Measurements from ENCODE around the gene PXDC1.
"Not testable (repeated sequence)": the region's sequence is repeated elsewhere in the genome, so short reads cannot be mapped to it uniquely, and the experiment has no call there.

DNA sequence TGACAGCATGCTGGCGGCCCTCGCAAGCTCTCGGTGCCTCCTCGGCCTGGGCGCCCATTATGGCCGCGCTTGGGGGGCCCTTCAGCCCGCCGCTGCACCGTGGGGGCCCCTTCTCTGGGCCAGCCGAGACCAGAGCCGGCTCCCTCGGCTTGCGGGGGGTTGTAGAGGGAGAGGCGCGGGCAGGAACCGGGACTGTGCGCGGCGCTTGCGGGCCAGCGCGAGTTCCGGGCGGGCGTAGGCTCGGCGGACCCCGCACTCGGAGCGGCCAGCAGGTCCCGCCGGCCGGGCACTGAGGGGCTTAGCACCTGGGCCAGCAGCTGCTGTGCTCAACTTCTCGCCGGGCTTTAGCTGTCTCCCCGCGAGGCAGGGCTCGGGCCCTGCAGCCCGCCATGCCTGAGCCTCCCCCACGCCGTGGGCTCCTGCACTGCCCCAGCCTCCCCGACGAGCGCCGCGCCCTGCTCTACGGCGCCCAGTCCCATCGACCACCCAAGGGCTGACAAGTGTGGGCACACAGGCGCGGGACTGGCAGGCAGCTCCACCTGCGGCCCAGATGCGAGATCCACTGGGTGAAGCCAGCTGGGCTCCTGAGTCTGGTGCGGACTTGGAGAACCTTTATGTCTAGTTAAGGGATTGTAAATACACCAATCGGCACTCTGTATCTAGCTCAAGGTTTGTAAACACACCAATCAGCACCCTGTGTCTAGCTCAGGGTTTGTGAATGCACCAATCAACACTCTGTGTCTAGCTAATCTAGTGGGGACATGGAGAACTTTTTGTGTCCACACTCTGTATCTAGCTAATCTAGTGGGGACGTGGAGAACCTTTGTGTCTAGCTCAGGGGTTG, 6.7 kb upstream of the PXDC1 start:
- TF ChIP-seq, protein P1, sequence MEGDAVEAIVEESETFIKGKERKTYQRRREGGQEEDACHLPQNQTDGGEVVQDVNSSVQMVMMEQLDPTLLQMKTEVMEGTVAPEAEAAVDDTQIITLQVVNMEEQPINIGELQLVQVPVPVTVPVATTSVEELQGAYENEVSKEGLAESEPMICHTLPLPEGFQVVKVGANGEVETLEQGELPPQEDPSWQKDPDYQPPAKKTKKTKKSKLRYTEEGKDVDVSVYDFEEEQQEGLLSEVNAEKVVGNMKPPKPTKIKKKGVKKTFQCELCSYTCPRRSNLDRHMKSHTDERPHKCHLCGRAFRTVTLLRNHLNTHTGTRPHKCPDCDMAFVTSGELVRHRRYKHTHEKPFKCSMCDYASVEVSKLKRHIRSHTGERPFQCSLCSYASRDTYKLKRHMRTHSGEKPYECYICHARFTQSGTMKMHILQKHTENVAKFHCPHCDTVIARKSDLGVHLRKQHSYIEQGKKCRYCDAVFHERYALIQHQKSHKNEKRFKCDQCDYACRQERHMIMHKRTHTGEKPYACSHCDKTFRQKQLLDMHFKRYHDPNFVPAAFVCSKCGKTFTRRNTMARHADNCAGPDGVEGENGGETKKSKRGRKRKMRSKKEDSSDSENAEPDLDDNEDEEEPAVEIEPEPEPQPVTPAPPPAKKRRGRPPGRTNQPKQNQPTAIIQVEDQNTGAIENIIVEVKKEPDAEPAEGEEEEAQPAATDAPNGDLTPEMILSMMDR (IDR thresholded peaks at IDR 0.05 in 8 of 11, conservative IDR thresholded peaks at IDR 0.05 in 3 of 11): not testable (repeated sequence)
- not testable (repeated sequence) for TF ChIP-seq POLR2A, POLR2AphosphoS5 (IDR thresholded peaks at IDR 0.05)
